HEK293 (cell line): ENCODE data around the gene ABAT.
A peak's percentile ranks its signal among the peaks of the same experiment; 100 is the strongest.

Source experiments
- CTCF ChIA-PET: fragments of 350-600 bp; formaldehyde crosslinking; extraction: SDS; loops from one replicate; lab custom pipeline; 2021; ENCODE audit warnings: antibody characterized with exemption; lab: Yijun Ruan, JAX
- POLR2A ChIA-PET: fragments of 300-600 bp; formaldehyde crosslinking; extraction: SDS; loops from one replicate; lab custom pipeline; 2020; ENCODE audit warnings: antibody characterized with exemption, inconsistent platforms; lab: Yijun Ruan, JAX
- H3K27ac ChIP-seq: fragments of 200-500 bp; sonication (Bioruptor generic); 2 replicates; pipeline ENCODE4 v1.5.1; 2014; ENCODE audit warnings: low read depth, low read length, control low read depth, inconsistent platforms; ENCODE audit errors: extremely low read depth
- H3K36me3 ChIP-seq, 2 experiments: fragments of 200-500 bp in 1 of 2; sonication (Bioruptor generic) in 1 of 2; 1 replicate in 1 of 2; 2 replicates in 1 of 2; pipeline ENCODE4 v1.5.1; 2014 to 2017; ENCODE audit warnings: inconsistent platforms in 2 of 2, low read length in 2 of 2; ENCODE audit not compliant: control insufficient read depth in 2 of 2, insufficient read depth in 1 of 2
- H3K4me1 ChIP-seq: fragments of 200-500 bp; sonication (Bioruptor generic); 2 replicates; pipeline ENCODE4 v1.5.1; 2014; ENCODE audit warnings: mild to moderate bottlenecking, low read length, inconsistent platforms; ENCODE audit not compliant: control insufficient read depth, insufficient read depth
- H3K4me3 ChIP-seq: 2 replicates; pipeline ENCODE4 v1.5.1; 2011; ENCODE audit warnings: low read depth, mild to moderate bottlenecking, control low read depth, low read length, moderate library complexity
- H3K9me3 ChIP-seq: fragments of 200-500 bp; sonication (Bioruptor generic); 2 replicates; pipeline ENCODE4 v1.5.1; 2014; ENCODE audit warnings: low read depth, low read length, inconsistent platforms; ENCODE audit not compliant: control insufficient read depth, insufficient read depth
- FEZF1 ChIP-seq: fragments of 450-650 bp; formaldehyde crosslinking; IDR thresholded peaks from 2 replicates; pipeline ENCODE4 v1.5.1; 2016; ENCODE audit warnings: missing biosample characterization, missing genetic modification characterization
- GFI1B ChIP-seq: fragments of 450-650 bp; formaldehyde crosslinking; IDR thresholded peaks from 2 replicates; pipeline ENCODE4 v1.5.1; 2016; ENCODE audit warnings: missing biosample characterization, missing genetic modification characterization
- HOXC10 ChIP-seq: sonication (generic); formaldehyde crosslinking; IDR thresholded peaks from 2 replicates; pipeline ENCODE4 v1.8.1; 2023; ENCODE audit warnings: mild to moderate bottlenecking, missing genetic modification reagents
- SCRT2 ChIP-seq: fragments of 450-650 bp; formaldehyde crosslinking; IDR thresholded peaks from 2 replicates; pipeline ENCODE4 v1.5.1; 2016; ENCODE audit warnings: missing biosample characterization, missing genetic modification characterization
- ZNF223 ChIP-seq: fragments of 450-650 bp; formaldehyde crosslinking; IDR thresholded peaks from 2 replicates; pipeline ENCODE4 v1.5.1; 2016; ENCODE audit warnings: missing biosample characterization, missing genetic modification characterization
- ZNF292 ChIP-seq: fragments of 450-650 bp; formaldehyde crosslinking; IDR thresholded peaks from 2 replicates; pipeline ENCODE4 v1.5.1; 2016; ENCODE audit warnings: low read depth, missing biosample characterization, missing genetic modification characterization, borderline replicate concordance
- ZNF335 ChIP-seq: fragments of 450-650 bp; formaldehyde crosslinking; conservative IDR thresholded peaks from 2 replicates; pipeline ENCODE4 v1.5.1; 2016; ENCODE audit warnings: missing biosample characterization, missing genetic modification characterization
- ZNF548 ChIP-seq: fragments of 450-650 bp; formaldehyde crosslinking; IDR thresholded peaks from 2 replicates; pipeline ENCODE4 v1.5.1; 2016; ENCODE audit warnings: missing biosample characterization, missing genetic modification characterization
- ZNF626 ChIP-seq: fragments of 450-650 bp; sonication (Bioruptor Pico); formaldehyde crosslinking; IDR thresholded peaks from 2 replicates; pipeline ENCODE4 v1.5.1; 2018; ENCODE audit warnings: missing biosample characterization, missing genetic modification characterization, inconsistent platforms
- ZNF768 ChIP-seq: fragments of 450-650 bp; formaldehyde crosslinking; IDR thresholded peaks from 2 replicates; pipeline ENCODE4 v1.5.1; 2018; ENCODE audit warnings: missing biosample characterization, mild to moderate bottlenecking, missing genetic modification characterization
- ZNF777 ChIP-seq: fragments of 450-650 bp; formaldehyde crosslinking; IDR thresholded peaks from 2 replicates; pipeline ENCODE4 v1.5.1; 2017; ENCODE audit warnings: missing biosample characterization, missing genetic modification characterization, borderline replicate concordance
- ZSCAN23 ChIP-seq: fragments of 450-650 bp; formaldehyde crosslinking; IDR thresholded peaks from 2 replicates; pipeline ENCODE4 v1.5.1; 2016; ENCODE audit warnings: missing biosample characterization, missing genetic modification characterization
- TF ChIP-seq, protein P1 (sequence below): fragments of 450-650 bp; formaldehyde crosslinking; IDR thresholded peaks from 2 replicates; pipeline ENCODE4 v1.5.1; 2016; ENCODE audit warnings: missing biosample characterization, missing genetic modification characterization
- TF ChIP-seq, protein P2 (sequence below): fragments of 450-650 bp; formaldehyde crosslinking; IDR thresholded peaks from 2 replicates; pipeline ENCODE4 v1.5.1; 2016; ENCODE audit warnings: missing biosample characterization, missing genetic modification characterization
- TF ChIP-seq, protein P3 (sequence below): fragments of 450-650 bp; formaldehyde crosslinking; IDR thresholded peaks from 2 replicates; pipeline ENCODE4 v1.5.1; 2016; ENCODE audit warnings: missing biosample characterization, missing genetic modification characterization
- TF ChIP-seq, protein P4 (sequence below): fragments of 450-650 bp; formaldehyde crosslinking; IDR thresholded peaks from 2 replicates; pipeline ENCODE4; 2016; ENCODE audit warnings: missing biosample characterization, missing genetic modification characterization
- TF ChIP-seq, protein P5 (sequence below): fragments of 450-650 bp; formaldehyde crosslinking; IDR thresholded peaks from 2 replicates; pipeline ENCODE4 v1.5.1; 2016; ENCODE audit warnings: missing biosample characterization, missing genetic modification characterization, borderline replicate concordance
- TF ChIP-seq, protein P6 (sequence below): fragments of 450-650 bp; formaldehyde crosslinking; IDR thresholded peaks from 2 replicates; pipeline ENCODE4 v1.5.1; 2017; ENCODE audit warnings: missing biosample characterization, missing genetic modification characterization

ABAT gene

DNA sequence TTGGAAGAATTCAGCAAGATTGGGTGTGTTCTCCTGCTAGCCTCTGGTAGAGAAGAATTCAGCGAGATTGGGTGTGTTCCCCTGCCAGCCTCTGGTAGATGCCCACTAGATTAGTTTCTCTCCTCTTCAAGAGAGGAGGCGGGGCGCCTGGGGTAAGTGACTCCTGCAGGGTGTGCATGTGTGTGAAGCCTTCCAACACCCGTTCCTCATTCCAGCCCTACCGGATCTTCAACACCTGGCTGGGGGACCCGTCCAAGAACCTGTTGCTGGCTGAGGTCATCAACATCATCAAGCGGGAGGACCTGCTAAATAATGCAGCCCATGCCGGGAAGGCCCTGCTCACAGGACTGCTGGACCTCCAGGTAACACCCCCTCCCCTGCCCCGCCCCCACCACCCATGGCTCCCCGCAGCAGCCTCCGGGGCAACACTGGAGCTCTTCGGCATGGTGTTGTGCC lies 101.7 kb downstream of the ABAT start:
- Histone ChIP-seq H3K36me3 (peaks cover 0 to 64% of the 10 kb centered on the region in 2 experiments; a peak in 1 of 3 replicates), H3K27ac (no peak overlapping the region), H3K4me1 (no peaks in the 10 kb centered on the region), H3K9me3 (no peaks in the 10 kb centered on the region), H3K4me3 (no peak overlapping the region)
- TF ChIP-seq HOXC10 (CRISPR knock-in tag) (no peak), SCRT2 (tag by site-specific recombination) (0 out of 2 replicates have a peak, but pooled peaks have one; percentile 25), ZSCAN23 (tag by site-specific recombination) (no peak), FEZF1 (no peak)
- TF ChIP-seq, protein P1, sequence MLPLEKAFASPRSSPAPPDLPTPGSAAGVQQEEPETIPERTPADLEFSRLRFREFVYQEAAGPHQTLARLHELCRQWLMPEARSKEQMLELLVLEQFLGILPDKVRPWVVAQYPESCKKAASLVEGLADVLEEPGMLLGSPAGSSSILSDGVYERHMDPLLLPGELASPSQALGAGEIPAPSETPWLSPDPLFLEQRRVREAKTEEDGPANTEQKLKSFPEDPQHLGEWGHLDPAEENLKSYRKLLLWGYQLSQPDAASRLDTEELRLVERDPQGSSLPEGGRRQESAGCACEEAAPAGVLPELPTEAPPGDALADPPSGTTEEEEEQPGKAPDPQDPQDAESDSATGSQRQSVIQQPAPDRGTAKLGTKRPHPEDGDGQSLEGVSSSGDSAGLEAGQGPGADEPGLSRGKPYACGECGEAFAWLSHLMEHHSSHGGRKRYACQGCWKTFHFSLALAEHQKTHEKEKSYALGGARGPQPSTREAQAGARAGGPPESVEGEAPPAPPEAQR, result no peak
- ChIA-PET CTCF (interaction anchor here (0.5 kb wide), 1 partner anchor 261 kb away, joined by 5 read pairs; no protein-coding TSS in a partner anchor), POLR2A (no interaction called here)

DNA sequence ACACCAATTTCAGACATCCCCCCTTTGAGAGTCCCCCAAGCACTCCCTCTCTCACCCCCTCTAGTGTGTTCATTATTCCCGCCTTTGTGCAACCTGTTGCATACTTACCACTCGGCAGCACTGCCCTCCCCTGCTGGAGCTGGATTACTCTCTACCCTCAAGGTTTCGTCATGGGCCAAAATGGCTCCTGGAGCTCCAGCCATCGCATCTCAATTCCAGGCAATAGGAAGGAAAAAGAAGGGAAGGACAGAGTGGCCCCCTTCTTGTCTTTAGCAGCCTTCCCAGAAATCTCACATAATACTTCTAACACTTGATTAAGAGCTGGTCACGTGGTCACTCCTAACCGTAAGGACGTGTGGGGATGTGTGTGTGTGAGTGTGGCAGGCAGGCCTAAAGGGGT lies 102.8 kb downstream of the ABAT start:
- Histone ChIP-seq H3K4me3 (no peak overlapping the region), H3K9me3 (no peaks in the 10 kb centered on the region), H3K36me3 (peaks cover 0 to 59% of the 10 kb centered on the region in 2 experiments; a peak in 1 of 3 replicates), H3K27ac (no peak overlapping the region), H3K4me1 (no peaks in the 10 kb centered on the region)
- POLR2A ChIA-PET, result no interaction called here
- TF ChIP-seq ZNF292 (tag by site-specific recombination), result no peak
- TF ChIP-seq, protein P2, sequence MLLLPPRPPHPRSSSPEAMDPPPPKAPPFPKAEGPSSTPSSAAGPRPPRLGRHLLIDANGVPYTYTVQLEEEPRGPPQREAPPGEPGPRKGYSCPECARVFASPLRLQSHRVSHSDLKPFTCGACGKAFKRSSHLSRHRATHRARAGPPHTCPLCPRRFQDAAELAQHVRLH (tag by site-specific recombination), result peak; percentile 12; the same call in 1 of the 2 replicates
- TF ChIP-seq, protein P3, sequence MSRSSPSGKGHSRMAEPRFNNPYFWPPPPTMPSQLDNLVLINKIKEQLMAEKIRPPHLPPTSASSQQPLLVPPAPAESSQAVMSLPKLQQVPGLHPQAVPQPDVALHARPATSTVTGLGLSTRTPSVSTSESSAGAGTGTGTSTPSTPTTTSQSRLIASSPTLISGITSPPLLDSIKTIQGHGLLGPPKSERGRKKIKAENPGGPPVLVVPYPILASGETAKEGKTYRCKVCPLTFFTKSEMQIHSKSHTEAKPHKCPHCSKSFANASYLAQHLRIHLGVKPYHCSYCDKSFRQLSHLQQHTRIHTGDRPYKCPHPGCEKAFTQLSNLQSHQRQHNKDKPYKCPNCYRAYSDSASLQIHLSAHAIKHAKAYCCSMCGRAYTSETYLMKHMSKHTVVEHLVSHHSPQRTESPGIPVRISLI (tag by site-specific recombination), result no peak
- 0 out of 2 replicates have a peak, but pooled peaks have one; percentile 23 for TF ChIP-seq SCRT2 (tag by site-specific recombination)
- CTCF ChIA-PET, result no interaction called here

DNA sequence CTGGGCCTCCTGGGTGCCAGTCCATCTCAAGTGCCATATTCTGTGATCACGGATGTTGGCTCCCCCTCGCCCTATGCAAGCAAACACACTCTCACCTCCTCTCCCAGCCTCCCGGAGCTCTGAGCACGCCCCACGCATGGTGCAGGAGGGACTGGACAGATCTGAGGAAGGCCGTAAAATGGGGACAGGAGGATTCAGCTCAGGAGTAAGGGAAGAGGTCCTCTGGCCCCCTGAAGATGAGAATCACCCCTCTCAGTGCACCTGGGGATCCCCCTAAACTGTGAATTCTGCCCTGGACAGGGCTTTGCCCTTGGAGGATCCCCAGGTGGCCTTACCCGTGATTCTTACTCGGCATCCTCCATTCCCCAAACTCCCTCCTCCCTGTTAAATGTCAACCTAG lies 107.4 kb downstream of the ABAT start:
- no peaks in the 10 kb centered on the region for H3K4me1 ChIP-seq
- no peak overlapping the region for H3K4me3 ChIP-seq
- POLR2A ChIA-PET, result interaction anchor here (0.6 kb wide), 1 partner anchor 39 kb away, joined by 3 read pairs; no protein-coding TSS in a partner anchor
- no peak overlapping the region for H3K27ac ChIP-seq
- no peaks in the 10 kb centered on the region for H3K9me3 ChIP-seq
- CTCF ChIA-PET, result no interaction called here
- peaks cover 0 to 26% of the 10 kb centered on the region in 2 experiments; a peak in 1 of 3 replicates for H3K36me3 ChIP-seq
- TF ChIP-seq ZNF768 (tag by site-specific recombination), result no peak
- TF ChIP-seq, protein P4, sequence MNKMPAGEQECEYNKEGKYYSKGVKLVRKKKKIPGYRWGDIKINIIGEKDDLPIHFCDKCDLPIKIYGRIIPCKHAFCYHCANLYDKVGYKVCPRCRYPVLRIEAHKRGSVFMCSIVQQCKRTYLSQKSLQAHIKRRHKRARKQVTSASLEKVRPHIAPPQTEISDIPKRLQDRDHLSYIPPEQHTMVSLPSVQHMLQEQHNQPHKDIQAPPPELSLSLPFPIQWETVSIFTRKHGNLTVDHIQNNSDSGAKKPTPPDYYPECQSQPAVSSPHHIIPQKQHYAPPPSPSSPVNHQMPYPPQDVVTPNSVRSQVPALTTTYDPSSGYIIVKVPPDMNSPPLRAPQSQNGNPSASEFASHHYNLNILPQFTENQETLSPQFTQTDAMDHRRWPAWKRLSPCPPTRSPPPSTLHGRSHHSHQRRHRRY, result no peak
- no peak for TF ChIP-seq ZNF777 (tag by site-specific recombination)
- TF ChIP-seq GFI1B (tag by site-specific recombination), result no peak
- TF ChIP-seq ZNF548 (tag by site-specific recombination), result no peak
- TF ChIP-seq ZNF223, result no peak
- TF ChIP-seq ZNF626 (tag by site-specific recombination), result no peak
- no peak for TF ChIP-seq ZNF335
- TF ChIP-seq, protein P5, sequence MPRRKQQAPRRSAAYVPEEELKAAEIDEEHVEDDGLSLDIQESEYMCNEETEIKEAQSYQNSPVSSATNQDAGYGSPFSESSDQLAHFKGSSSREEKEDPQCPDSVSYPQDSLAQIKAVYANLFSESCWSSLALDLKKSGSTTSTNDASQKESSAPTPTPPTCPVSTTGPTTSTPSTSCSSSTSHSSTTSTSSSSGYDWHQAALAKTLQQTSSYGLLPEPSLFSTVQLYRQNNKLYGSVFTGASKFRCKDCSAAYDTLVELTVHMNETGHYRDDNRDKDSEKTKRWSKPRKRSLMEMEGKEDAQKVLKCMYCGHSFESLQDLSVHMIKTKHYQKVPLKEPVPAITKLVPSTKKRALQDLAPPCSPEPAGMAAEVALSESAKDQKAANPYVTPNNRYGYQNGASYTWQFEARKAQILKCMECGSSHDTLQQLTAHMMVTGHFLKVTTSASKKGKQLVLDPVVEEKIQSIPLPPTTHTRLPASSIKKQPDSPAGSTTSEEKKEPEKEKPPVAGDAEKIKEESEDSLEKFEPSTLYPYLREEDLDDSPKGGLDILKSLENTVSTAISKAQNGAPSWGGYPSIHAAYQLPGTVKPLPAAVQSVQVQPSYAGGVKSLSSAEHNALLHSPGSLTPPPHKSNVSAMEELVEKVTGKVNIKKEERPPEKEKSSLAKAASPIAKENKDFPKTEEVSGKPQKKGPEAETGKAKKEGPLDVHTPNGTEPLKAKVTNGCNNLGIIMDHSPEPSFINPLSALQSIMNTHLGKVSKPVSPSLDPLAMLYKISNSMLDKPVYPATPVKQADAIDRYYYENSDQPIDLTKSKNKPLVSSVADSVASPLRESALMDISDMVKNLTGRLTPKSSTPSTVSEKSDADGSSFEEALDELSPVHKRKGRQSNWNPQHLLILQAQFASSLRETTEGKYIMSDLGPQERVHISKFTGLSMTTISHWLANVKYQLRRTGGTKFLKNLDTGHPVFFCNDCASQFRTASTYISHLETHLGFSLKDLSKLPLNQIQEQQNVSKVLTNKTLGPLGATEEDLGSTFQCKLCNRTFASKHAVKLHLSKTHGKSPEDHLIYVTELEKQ (tag by site-specific recombination), result no peak
- TF ChIP-seq, protein P6, sequence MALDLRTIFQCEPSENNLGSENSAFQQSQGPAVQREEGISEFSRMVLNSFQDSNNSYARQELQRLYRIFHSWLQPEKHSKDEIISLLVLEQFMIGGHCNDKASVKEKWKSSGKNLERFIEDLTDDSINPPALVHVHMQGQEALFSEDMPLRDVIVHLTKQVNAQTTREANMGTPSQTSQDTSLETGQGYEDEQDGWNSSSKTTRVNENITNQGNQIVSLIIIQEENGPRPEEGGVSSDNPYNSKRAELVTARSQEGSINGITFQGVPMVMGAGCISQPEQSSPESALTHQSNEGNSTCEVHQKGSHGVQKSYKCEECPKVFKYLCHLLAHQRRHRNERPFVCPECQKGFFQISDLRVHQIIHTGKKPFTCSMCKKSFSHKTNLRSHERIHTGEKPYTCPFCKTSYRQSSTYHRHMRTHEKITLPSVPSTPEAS, result no peak
